Thyroid gland (tissue), 4 donors: ENCODE measurements around the gene PLCE1. TPM values are rescaled to one million over a fixed set of nuclear protein-coding genes. Genes with fewer than 3 reads are reported as not detected.

Experiments
- DNase-seq, 2 donors: peaks; one replicate each; pipeline ENCODE4 v3.0.0-alpha.2; 2019
- H3K27ac ChIP-seq, 3 donors: fragments of 200-600 bp; sonication (generic); 1 replicate in 2 of 3; 2 replicates in 1 of 3; pipeline ENCODE4 v1.5.1; 2016 to 2019; ENCODE audit warnings: mild to moderate bottlenecking in 1 of 3, moderate library complexity in 1 of 3
- H3K27me3 ChIP-seq: fragments of 200-600 bp; sonication (generic); one replicate; pipeline ENCODE4 v1.5.1; 2019
- H3K36me3 ChIP-seq, 2 donors: fragments of 200-600 bp; sonication (generic); one replicate each; pipeline ENCODE4 v1.5.1; 2016 to 2019
- H3K4me1 ChIP-seq, 2 donors: fragments of 200-600 bp; sonication (generic); one replicate each; pipeline ENCODE4 v1.5.1; 2017 to 2019
- H3K4me3 ChIP-seq, 3 donors: fragments of 200-600 bp; sonication (generic); replicated peaks in 1 of 3; 1 replicate in 2 of 3; 2 replicates in 1 of 3; pipeline ENCODE4 v1.5.1; 2016; ENCODE audit warnings: mild to moderate bottlenecking in 1 of 3
- H3K9me3 ChIP-seq: fragments of 200-600 bp; sonication (generic); one replicate; pipeline ENCODE4 v1.5.1; 2017
- CTCF ChIP-seq, 6 experiments: fragments of 200-600 bp in 3 of 6; fragments of 450-650 bp in 3 of 6; sonication (generic) in 3 of 6; IDR thresholded peaks; one replicate each; pipeline ENCODE4 v1.5.1; 2016 to 2019; ENCODE audit warnings: antibody characterized with exemption in 6 of 6, mild to moderate bottlenecking in 2 of 6, inconsistent platforms in 1 of 6, moderate library complexity in 1 of 6
- POLR2A ChIP-seq, 2 donors: fragments of 450-650 bp; IDR thresholded peaks; one replicate each; pipeline ENCODE4 v1.6.1; 2017; ENCODE audit warnings: antibody characterized with exemption in 2 of 2, mild to moderate bottlenecking in 2 of 2, moderate library complexity in 1 of 2
- WGBS, 2 donors: methylation state at CpG; one replicate each; pipeline ENCODE4 v1.1.5; 2017; 5-methylcytosine and 5-hydroxymethylcytosine counted together
- intact Hi-C: fragments of 100-400 bp; cut with DNase I; formaldehyde crosslinking; loops from one replicate; pipeline ENCODE4 v1.15.1; 2023
- total RNA-seq, 4 donors: library from RNA; depleted of rRNA; stranded (reverse); fragments of >200 nt; gene quantifications; one replicate each; pipeline ENCODE4 v1.2.3, GENCODE V29; 2016

Gene PLCE1
- total RNA-seq, 4 donors from 2014 or later: 15.5 to 29.8 (median 17.6) TPM

- intact Hi-C loops: no loop called here
- H3K36me3 ChIP-seq: no peaks in the 10 kb centered on the region
- WGBS, 2 donors: 34 to 40% methylated on average over 4 of the region's 4 CpGs
- H3K4me1 ChIP-seq: peaks cover 0 to 12% of the 10 kb centered on the region in 2 donors
- H3K4me3 ChIP-seq: no peak overlapping the region
- peak; percentile 58 to 72 for DNase-seq
- no peaks in the 10 kb centered on the region for H3K9me3 ChIP-seq
- no peaks in the 10 kb centered on the region for H3K27me3 ChIP-seq
- TF ChIP-seq POLR2A (IDR thresholded peaks at IDR 0.05) (no peak), CTCF (IDR thresholded peaks at IDR 0.05) (no peak)
- H3K27ac ChIP-seq: no peak overlapping the region
These were observed 44.3 kb downstream of the PLCE1 start for GRCh38 chr10:94038024-94038423.

- no peak for DNase-seq
- WGBS, 2 donors: 96 to 100% methylated on average over 4 of the region's 4 CpGs
- intact Hi-C loops: no loop called here
- H3K27me3 ChIP-seq: no peaks in the 10 kb centered on the region
- no peak overlapping the region for H3K27ac ChIP-seq
- H3K36me3 ChIP-seq: no peaks in the 10 kb centered on the region
- H3K4me1 ChIP-seq: peaks cover 0 to 11% of the 10 kb centered on the region in 2 donors
- H3K9me3 ChIP-seq: no peaks in the 10 kb centered on the region
- H3K4me3 ChIP-seq: no peak overlapping the region
- TF ChIP-seq CTCF (IDR thresholded peaks at IDR 0.05) (no peak), POLR2A (IDR thresholded peaks at IDR 0.05) (no peak)
These were observed 47.5 kb downstream of the PLCE1 start for GRCh38 chr10:94041206-94041605.

- no peak for TF ChIP-seq POLR2A (IDR thresholded peaks at IDR 0.05)
- TF ChIP-seq CTCF (IDR thresholded peaks at IDR 0.05): no peak
- no peaks in the 10 kb centered on the region for H3K27me3 ChIP-seq
- no peak for DNase-seq
- intact Hi-C loops: no loop called here
- H3K4me3 ChIP-seq: no peak overlapping the region
- 80 to 88% methylated on average over 3 of the region's 3 CpGs for WGBS, 2 donors
- no peaks in the 10 kb centered on the region for H3K36me3 ChIP-seq
- H3K9me3 ChIP-seq: no peaks in the 10 kb centered on the region
- H3K27ac ChIP-seq: no peak overlapping the region
- H3K4me1 ChIP-seq: peaks cover 0 to 7% of the 10 kb centered on the region in 2 donors
These were observed 48.5 kb downstream of the PLCE1 start for GRCh38 chr10:94042001-94042833.

GRCh38 chr10:94042834-94043175 lies 49.1 kb downstream of the PLCE1 start:
- intact Hi-C loops: no loop called here
- H3K27ac ChIP-seq: no peak overlapping the region
- no peaks in the 10 kb centered on the region for H3K9me3 ChIP-seq

More at GRCh38 chr10:94042834-94043175, 49.1 kb downstream of the PLCE1 start:
- Histone ChIP-seq H3K27me3 (no peaks in the 10 kb centered on the region), H3K36me3 (no peaks in the 10 kb centered on the region), H3K4me3 (no peak overlapping the region), H3K4me1 (peaks cover 0 to 6% of the 10 kb centered on the region in 2 donors)
- TF ChIP-seq CTCF (IDR thresholded peaks at IDR 0.05) (no peak), POLR2A (IDR thresholded peaks at IDR 0.05) (no peak)
- no peak for DNase-seq
- 81 to 93% methylated on average over 4 of the region's 4 CpGs for WGBS, 2 donors

Other genes starting within 250 kb of the PLCE1 start
- not detected for gene LGI1, start 236.0 kb upstream of the PLCE1 start, total RNA-seq
- gene SLC35G1, start 100.0 kb upstream of the PLCE1 start, total RNA-seq: 10 to 100 TPM in 1 of 4 donors, 1 to 10 TPM in 3; 7.3 to 12.8 (median 8.1) TPM